ENCODE data around the gene FKBP1A. TPM values are rescaled to one million over a fixed set of nuclear protein-coding genes. Genes with fewer than 3 reads are reported as not detected.
A peak's percentile ranks its signal among the peaks of the same experiment; 100 is the strongest.

Gene FKBP1A
- total and polyA plus RNA-seq, 4 donors = 145 to 465 (median 277) TPM

DNA sequence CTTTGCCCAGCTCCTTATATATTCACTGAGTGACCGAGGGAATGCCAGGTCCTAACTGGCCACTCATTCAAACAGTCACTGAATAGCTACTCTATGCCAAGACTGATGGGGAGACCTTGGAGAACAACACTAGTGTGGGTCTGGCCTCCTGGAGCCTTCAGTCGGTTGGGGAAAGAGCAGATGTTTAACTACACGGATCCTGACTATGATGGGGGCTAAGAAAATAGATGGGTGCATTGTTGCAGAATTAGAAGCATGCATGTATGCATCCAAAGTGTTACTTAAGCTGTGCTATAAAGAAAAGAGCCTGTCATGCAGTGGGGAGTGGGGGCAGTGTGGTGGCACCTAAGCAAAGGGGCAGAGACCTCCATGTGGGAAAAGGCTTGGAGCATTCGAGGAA, 6.5 kb downstream of the FKBP1A start:
- WGBS, 2 donors = 86 to 88% methylated on average over 4 of the region's 4 CpGs
- ATAC-seq (ENCODE audit: insufficient read depth, low FRiP score) = no peak
- no peak overlapping the region for H3K27ac ChIP-seq (ENCODE audit: low read depth in 1 of 2, low read length in 1 of 2)

DNA sequence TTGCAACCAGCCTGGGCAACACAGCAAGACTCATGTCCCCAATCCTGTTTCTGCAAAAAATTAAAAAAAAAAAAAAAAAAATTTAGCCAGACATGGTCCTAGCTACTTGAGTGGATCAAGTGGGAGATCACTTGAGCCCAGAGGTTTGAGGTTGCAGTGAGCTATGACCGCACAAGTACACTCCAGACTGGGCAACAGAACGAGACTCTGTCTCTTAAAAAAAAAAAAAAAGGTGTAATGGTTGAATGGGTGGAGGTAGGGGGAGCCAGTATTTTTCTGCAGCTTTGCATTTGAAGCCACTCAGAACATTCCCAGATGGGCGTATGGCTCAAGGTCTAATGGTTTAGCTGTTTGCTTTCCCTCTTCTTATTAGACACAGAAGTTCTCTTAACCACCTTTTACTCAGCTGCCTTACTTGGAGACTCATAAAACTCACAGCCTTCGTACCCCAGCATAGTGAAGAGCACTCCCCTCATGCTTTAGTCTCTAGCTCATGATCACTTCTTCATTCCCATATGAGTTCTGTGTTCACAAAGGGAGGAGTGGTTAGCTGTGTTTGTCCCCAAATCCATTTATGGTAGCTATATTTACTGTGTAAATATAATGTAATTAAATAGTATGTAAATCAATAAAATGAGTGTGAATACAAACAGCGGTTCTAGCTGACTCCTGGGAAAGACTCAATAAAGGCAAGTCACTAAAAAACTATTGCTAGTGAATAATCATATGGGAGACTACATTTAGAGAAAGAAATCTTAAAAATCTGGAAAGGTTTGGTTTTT, 9.0 kb downstream of the FKBP1A start:
- TF ChIP-seq, protein P1, sequence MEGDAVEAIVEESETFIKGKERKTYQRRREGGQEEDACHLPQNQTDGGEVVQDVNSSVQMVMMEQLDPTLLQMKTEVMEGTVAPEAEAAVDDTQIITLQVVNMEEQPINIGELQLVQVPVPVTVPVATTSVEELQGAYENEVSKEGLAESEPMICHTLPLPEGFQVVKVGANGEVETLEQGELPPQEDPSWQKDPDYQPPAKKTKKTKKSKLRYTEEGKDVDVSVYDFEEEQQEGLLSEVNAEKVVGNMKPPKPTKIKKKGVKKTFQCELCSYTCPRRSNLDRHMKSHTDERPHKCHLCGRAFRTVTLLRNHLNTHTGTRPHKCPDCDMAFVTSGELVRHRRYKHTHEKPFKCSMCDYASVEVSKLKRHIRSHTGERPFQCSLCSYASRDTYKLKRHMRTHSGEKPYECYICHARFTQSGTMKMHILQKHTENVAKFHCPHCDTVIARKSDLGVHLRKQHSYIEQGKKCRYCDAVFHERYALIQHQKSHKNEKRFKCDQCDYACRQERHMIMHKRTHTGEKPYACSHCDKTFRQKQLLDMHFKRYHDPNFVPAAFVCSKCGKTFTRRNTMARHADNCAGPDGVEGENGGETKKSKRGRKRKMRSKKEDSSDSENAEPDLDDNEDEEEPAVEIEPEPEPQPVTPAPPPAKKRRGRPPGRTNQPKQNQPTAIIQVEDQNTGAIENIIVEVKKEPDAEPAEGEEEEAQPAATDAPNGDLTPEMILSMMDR (IDR thresholded peaks at IDR 0.05; ENCODE audit: control extremely low read depth, extremely low read depth) = no peak
- Histone ChIP-seq H3K9me3 (ENCODE audit: control insufficient read depth in 4 of 4, insufficient read depth in 3 of 4, low read length in 3 of 4) (no peaks in the 10 kb centered on the region), H3K27me3 (ENCODE audit: control insufficient read depth in 3 of 3, insufficient read depth in 3 of 3, low read length in 2 of 3) (no peaks in the 10 kb centered on the region), H3K9ac (ENCODE audit: insufficient read depth in 1 of 2, low read length in 2 of 2) (no peak overlapping the region), H3K27ac (ENCODE audit: low read depth in 1 of 2, low read length in 1 of 2) (no peak overlapping the region), H3K4me3 (no peak overlapping the region), H3K4me1 (ENCODE audit: control insufficient read depth in 5 of 5, insufficient read depth in 5 of 5, low read length in 5 of 5) (peaks cover 3 to 56% (median 12%) of the 10 kb centered on the region in 5 donors), H3K36me3 (ENCODE audit: control insufficient read depth in 4 of 4, insufficient read depth in 4 of 4, low read length in 4 of 4) (peaks cover 0 to 6% (median 5%) of the 10 kb centered on the region in 4 donors)
- DNase-seq = no peak
- 65 to 78% methylated on average over 5 of the region's 5 CpGs for WGBS, 2 donors
- ATAC-seq (ENCODE audit: insufficient read depth, low FRiP score) = no peak

More for the DNA sequence above, 6.5 kb downstream of the FKBP1A start:
- no peak for DNase-seq
- H3K4me1 ChIP-seq (ENCODE audit: control insufficient read depth in 5 of 5, insufficient read depth in 5 of 5, low read length in 5 of 5) = peaks cover 6 to 57% (median 23%) of the 10 kb centered on the region in 5 donors
- H3K4me3 ChIP-seq = no peak overlapping the region
- H3K27me3 ChIP-seq (ENCODE audit: control insufficient read depth in 3 of 3, insufficient read depth in 3 of 3, low read length in 2 of 3) = no peaks in the 10 kb centered on the region
- H3K36me3 ChIP-seq (ENCODE audit: control insufficient read depth in 4 of 4, insufficient read depth in 4 of 4, low read length in 4 of 4) = peaks cover 0 to 10% (median 7%) of the 10 kb centered on the region in 4 donors
- no peak overlapping the region for H3K9ac ChIP-seq (ENCODE audit: insufficient read depth in 1 of 2, low read length in 2 of 2)
- H3K9me3 ChIP-seq (ENCODE audit: control insufficient read depth in 4 of 4, insufficient read depth in 3 of 4, low read length in 3 of 4) = no peaks in the 10 kb centered on the region
- TF ChIP-seq, protein P1 (IDR thresholded peaks at IDR 0.05; ENCODE audit: control extremely low read depth, extremely low read depth) = no peak

DNA sequence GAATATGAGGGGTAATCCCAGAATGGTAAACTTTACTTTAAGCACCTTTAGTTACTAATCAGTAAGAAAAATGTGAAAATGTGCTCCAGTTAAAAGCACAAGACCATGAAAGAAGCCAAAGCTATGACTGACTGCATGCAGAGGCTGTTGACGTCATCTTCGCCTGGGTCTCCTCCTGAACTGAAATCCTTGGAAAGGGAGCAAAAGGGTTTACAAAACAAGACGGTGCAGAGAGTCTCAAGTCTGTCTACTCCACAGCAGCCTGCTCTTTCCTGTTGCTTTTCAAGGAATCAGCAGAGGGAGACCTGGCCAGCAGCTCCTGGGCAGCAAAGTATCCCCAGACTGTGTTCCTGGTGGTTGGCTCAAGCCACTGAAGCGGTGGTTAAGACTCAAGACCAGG, 10.2 kb downstream of the FKBP1A start:
- ATAC-seq (ENCODE audit: insufficient read depth, low FRiP score) (no peak), DNase-seq (no peak)
- Histone ChIP-seq H3K27me3 (ENCODE audit: control insufficient read depth in 3 of 3, insufficient read depth in 3 of 3, low read length in 2 of 3) (no peaks in the 10 kb centered on the region), H3K4me3 (no peak overlapping the region), H3K4me1 (ENCODE audit: control insufficient read depth in 5 of 5, insufficient read depth in 5 of 5, low read length in 5 of 5) (peaks cover 0 to 65% (median 12%) of the 10 kb centered on the region in 5 donors), H3K9ac (ENCODE audit: insufficient read depth in 1 of 2, low read length in 2 of 2) (no peak overlapping the region), H3K27ac (ENCODE audit: low read depth in 1 of 2, low read length in 1 of 2) (peak overlapping the region in 1 of 2 donors; percentile 41), H3K9me3 (ENCODE audit: control insufficient read depth in 4 of 4, insufficient read depth in 3 of 4, low read length in 3 of 4) (no peaks in the 10 kb centered on the region), H3K36me3 (ENCODE audit: control insufficient read depth in 4 of 4, insufficient read depth in 4 of 4, low read length in 4 of 4) (peaks cover 0 to 6% (median 3%) of the 10 kb centered on the region in 4 donors)
- 65 to 81% methylated on average over 4 of the region's 4 CpGs for WGBS, 2 donors
- TF ChIP-seq, protein P1 (IDR thresholded peaks at IDR 0.05; ENCODE audit: control extremely low read depth, extremely low read depth) = no peak

All from lung (tissue), 12 donors.